Effector memory CD4-positive, alpha-beta T cell (primary cell): ENCODE results near the gene ZFP36L1.

Source experiments
- DNase-seq, 3 donors: peaks; one replicate each; pipeline ENCODE4 v3.0.0-alpha.2; 2020
- H3K27ac ChIP-seq: 2 replicates; pipeline ENCODE4 v1.7.0; 2013; ENCODE audit warnings: mild to moderate bottlenecking, low read length, moderate library complexity; ENCODE audit not compliant: insufficient read depth, poor library complexity, severe bottlenecking
- H3K27me3 ChIP-seq: replicated peaks from 2 replicates; pipeline ENCODE4 v1.7.0; 2013; ENCODE audit warnings: mild to moderate bottlenecking, low read length; ENCODE audit not compliant: insufficient read depth, control insufficient read depth, poor library complexity, severe bottlenecking
- H3K36me3 ChIP-seq: 2 replicates; pipeline ENCODE4 v1.7.0; 2013; ENCODE audit warnings: mild to moderate bottlenecking, low read length, moderate library complexity; ENCODE audit not compliant: control insufficient read depth, insufficient read depth
- H3K4me1 ChIP-seq: 2 replicates; pipeline ENCODE4 v1.7.0; 2013; ENCODE audit warnings: low read length, mild to moderate bottlenecking; ENCODE audit not compliant: control insufficient read depth, insufficient read depth, poor library complexity, severe bottlenecking
- H3K4me3 ChIP-seq: 2 replicates; pipeline ENCODE4 v1.7.0; 2013; ENCODE audit warnings: low read length, low read depth, mild to moderate bottlenecking; ENCODE audit not compliant: insufficient read depth, poor library complexity, severe bottlenecking
- H3K9me3 ChIP-seq: 2 replicates; pipeline ENCODE4 v1.7.0; 2013; ENCODE audit warnings: mild to moderate bottlenecking, low read length, moderate library complexity; ENCODE audit not compliant: control insufficient read depth

The ZFP36L1 gene

DNA sequence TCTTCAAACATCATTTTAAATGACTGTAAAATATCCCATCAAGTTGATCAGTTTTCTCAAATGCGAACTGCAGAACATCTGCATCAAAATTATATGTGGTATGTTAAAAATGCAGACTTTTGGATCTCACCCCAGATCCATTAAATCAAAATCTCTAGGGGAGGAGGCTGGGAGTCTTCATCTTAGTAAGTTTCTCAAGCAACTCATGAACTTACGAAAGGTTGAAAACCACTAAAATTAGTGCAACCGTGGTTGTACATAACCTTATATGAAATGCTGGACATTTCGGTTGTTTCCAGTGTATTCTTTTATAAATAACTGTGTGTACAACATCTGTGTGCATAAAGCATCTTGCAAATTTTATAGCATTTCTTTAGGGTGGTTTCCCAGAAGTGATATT, 39.2 kb downstream of the ZFP36L1 start:
- H3K27me3 ChIP-seq = no peaks in the 10 kb centered on the region
- H3K4me1 ChIP-seq = no peaks in the 10 kb centered on the region
- no peaks in the 10 kb centered on the region for H3K9me3 ChIP-seq
- no peak overlapping the region for H3K27ac ChIP-seq
- no peak overlapping the region for H3K4me3 ChIP-seq
- no peaks in the 10 kb centered on the region for H3K36me3 ChIP-seq
- no peak for DNase-seq

DNA sequence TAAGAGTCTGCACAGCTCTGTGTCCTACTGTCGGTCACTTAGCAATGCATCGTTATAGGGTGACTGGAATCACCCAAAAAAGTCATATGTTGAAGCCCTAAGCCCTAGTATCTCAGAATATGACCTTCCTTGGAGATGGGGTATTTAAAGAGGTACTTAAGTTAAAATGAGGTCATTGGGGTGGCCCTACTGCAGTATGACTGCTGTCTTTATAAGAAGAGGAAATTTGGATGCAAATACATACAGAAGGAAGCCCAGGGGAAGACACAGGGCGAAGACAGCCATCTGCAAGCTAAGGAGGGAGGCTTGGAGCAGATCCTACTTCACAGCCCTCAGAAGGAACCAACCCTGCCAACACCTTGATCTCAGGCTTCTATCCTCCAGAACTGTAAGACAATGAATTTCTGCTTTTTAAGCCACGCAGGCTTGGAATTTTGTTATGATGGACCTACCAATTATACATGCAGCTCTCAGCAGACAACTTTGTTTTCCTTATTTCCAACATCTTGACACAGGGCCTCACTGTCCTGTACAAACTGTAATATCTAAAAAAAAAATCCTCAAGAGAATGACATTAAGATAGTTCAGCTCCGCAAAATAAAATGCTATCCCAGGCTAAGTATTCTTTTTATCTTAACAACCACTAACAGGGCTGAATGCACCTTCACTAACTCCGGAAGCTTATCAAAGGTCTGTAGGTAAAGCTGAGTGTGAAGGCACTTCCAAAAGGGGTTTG, 40.4 kb downstream of the ZFP36L1 start:
- Histone ChIP-seq H3K36me3 (no peaks in the 10 kb centered on the region), H3K9me3 (no peaks in the 10 kb centered on the region), H3K27me3 (no peaks in the 10 kb centered on the region), H3K27ac (no peak overlapping the region), H3K4me1 (no peaks in the 10 kb centered on the region), H3K4me3 (no peak overlapping the region)
- DNase-seq = no peak

DNA sequence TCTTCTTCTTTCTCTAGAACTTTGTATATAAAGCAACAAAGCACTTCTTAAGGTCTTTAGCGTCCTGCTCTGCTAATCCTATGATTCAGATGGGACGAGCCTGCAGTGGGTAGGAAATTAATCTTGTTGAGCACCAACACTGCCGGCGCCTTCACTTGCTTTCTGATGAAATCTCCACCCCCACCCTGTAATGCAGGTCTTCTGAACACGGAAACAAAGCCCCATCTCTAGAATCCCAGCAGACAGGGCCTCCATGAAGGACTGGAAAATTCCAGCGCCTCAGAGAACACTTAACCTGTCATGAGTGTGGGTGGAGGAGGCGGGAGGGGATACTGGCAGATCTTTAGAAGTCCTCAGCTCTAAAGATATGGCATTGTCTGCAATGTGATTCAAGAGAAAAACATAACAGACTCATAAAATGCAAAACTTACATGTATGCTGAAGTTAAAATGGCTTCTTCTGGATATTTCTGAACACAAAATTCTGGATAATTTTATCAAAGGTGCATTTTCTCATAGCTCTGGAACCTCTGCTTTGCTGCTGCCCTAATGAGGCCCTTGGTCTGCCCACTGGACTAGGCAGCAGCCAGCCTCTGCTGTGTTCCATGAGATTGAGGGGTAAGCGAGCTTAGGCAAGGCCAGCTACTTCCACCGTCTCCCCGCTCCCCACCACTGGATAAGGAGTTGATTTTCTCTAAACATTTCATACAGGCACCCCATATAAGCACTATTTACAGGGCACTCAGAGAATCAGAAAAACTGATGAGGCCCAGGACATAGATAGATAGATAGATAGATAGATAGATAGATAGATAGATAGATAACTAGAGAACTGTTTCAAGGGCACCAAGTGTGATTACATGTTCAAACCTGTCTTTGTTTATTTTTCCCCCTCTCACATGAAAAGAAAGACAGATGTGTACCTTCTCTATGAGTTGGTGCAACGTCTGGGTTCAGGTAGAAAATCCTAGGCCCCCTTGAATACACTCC, 43.1 kb downstream of the ZFP36L1 start:
- H3K27ac ChIP-seq = no peak overlapping the region
- H3K4me3 ChIP-seq = no peak overlapping the region
- H3K27me3 ChIP-seq = no peaks in the 10 kb centered on the region
- no peaks in the 10 kb centered on the region for H3K4me1 ChIP-seq
- DNase-seq = no peak
- H3K9me3 ChIP-seq = no peaks in the 10 kb centered on the region
- H3K36me3 ChIP-seq = no peaks in the 10 kb centered on the region

DNA sequence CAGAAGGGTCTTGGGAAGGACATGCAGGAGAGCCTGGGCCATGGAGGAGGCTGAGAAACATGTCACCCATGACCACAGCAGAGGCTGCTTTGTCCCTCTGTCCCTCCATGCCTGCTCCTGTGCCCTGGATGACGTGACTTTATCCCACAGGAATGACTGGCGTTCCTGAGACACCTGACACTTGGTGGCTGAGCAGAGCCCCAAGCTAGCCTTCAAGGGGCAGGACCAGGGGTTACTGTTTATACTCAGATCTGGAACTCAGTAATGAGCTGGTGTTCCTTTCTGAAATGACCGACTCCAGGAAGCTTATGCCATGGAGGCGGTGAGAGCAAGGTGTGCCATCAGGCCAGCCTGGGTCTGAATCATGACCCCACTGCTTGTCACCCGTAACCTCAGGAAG, 44.2 kb downstream of the ZFP36L1 start:
- H3K4me3 ChIP-seq = no peak overlapping the region
- no peak for DNase-seq
- no peaks in the 10 kb centered on the region for H3K9me3 ChIP-seq
- no peaks in the 10 kb centered on the region for H3K36me3 ChIP-seq
- H3K27ac ChIP-seq = no peak overlapping the region
- no peaks in the 10 kb centered on the region for H3K4me1 ChIP-seq
- H3K27me3 ChIP-seq = no peaks in the 10 kb centered on the region

DNA sequence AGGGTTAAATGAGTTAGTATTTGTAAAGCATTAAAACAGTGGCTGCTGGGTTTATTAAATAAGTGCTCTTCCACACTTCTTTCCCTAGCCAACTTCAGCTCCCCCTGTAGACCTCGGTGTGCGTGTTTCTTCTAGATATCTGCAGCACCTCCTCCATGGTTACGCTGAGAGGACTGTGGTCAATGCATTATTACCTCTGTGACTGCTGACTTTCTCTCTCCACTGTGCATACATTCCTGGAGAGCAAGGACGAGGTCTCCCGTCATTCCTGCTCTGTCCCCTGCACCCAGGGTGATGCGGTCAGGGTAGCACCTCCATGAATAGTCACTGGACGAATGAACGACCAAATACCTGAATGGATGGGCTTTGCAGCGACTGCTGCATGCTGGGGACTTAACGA, 44.6 kb downstream of the ZFP36L1 start:
- H3K36me3 ChIP-seq = no peaks in the 10 kb centered on the region
- H3K4me3 ChIP-seq = no peak overlapping the region
- H3K9me3 ChIP-seq = no peaks in the 10 kb centered on the region
- DNase-seq = no peak
- H3K27ac ChIP-seq = no peak overlapping the region
- H3K4me1 ChIP-seq = no peaks in the 10 kb centered on the region
- no peaks in the 10 kb centered on the region for H3K27me3 ChIP-seq

DNA sequence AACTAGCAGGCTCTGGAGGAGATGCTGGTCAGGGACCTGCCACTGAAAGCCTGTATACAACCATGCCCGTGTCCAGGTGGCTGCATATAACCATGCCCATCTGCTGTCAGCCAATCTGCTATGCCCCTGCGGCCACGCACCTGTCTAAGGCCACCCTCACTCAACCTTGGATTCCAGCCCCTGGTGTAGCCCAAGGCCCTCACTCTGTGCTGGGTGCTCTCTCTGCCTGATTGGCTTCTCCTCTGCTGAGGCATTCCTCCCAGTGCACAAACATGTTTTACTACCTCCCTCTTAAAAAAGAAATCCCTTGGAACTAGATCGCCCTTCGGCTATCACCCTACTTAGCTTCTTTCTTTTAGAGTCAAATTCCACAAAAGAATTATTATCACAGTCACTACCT, 45.5 kb downstream of the ZFP36L1 start:
- Histone ChIP-seq H3K27ac (no peak overlapping the region), H3K4me3 (no peak overlapping the region), H3K36me3 (no peaks in the 10 kb centered on the region), H3K4me1 (no peaks in the 10 kb centered on the region), H3K27me3 (no peaks in the 10 kb centered on the region), H3K9me3 (no peaks in the 10 kb centered on the region)
- no peak for DNase-seq

DNA sequence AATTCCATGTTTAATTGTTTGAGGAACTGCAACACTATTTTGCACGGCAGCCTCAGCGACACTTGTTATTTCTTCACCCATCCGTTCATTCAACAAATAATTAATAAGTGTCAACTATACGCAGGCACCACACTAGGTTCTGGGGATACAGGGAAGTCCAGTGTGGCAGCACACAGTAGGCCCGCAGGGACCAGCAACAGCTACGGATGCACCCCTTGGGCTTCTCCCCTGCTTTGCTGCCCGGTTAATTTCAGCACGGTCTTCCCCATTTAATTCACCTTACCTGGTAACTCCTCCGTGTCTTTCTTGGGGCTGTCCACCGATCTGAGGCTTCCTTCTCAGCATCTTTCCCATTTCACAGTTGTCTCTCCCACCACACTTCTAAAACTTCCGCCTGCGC, 48.3 kb downstream of the ZFP36L1 start:
- H3K27me3 ChIP-seq = no peaks in the 10 kb centered on the region
- no peak overlapping the region for H3K27ac ChIP-seq
- H3K4me1 ChIP-seq = no peaks in the 10 kb centered on the region
- no peak overlapping the region for H3K4me3 ChIP-seq
- H3K36me3 ChIP-seq = no peaks in the 10 kb centered on the region
- H3K9me3 ChIP-seq = no peaks in the 10 kb centered on the region
- DNase-seq = no peak

DNA sequence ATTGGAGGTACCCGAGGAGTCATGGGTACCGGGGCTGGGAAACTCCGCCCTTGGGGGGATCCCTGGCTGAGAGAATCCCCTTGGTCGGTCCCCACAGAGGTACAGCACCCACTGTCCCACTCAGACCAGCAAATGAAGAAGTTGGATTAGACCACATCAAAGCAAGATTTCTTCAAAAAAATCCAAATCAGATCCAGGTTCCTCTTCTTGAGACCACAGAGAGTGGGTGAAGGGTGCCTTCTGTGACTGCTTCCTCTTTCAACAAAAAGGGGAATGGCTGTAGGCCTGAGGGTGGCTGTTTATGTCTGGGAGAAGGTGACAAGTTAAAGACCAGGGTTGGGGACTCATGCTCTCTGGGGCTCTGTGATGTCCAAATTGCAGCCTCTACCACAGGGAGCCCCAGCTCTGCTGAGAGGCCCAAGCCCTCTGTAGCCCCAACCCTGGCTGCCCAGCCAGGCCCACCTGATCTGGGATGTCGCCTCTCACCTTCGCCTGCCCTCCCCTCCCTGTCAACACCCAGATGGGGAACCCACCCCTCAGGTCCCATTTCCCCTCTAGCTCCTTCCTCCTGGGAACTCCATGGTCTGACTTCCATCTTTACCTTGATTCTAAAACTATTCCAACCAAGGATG, 50.9 kb downstream of the ZFP36L1 start:
- H3K27me3 ChIP-seq = no peaks in the 10 kb centered on the region
- DNase-seq = no peak
- no peaks in the 10 kb centered on the region for H3K9me3 ChIP-seq
- no peak overlapping the region for H3K4me3 ChIP-seq
- H3K36me3 ChIP-seq = no peaks in the 10 kb centered on the region
- H3K27ac ChIP-seq = no peak overlapping the region
- H3K4me1 ChIP-seq = no peaks in the 10 kb centered on the region

DNA sequence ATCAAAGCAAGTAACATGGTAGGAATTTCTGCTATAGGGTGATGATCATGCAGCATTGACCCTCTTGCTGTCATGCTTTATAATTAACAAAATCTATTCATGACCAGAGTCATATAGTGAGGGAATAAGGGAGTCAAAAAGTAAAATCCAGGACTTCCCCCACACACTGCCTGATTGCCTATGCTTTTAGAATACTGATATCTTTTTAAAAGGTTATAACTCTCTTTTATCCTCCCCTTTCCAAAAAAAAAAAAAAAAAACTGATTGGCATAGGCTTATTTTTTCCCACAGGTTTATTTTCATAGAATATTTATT, 51.4 kb downstream of the ZFP36L1 start:
- Histone ChIP-seq H3K4me3 (no peak overlapping the region), H3K36me3 (no peaks in the 10 kb centered on the region), H3K27ac (no peak overlapping the region), H3K27me3 (no peaks in the 10 kb centered on the region), H3K4me1 (no peaks in the 10 kb centered on the region), H3K9me3 (no peaks in the 10 kb centered on the region)
- DNase-seq = no peak
